ENCODE results near the gene PAX8. TPM values are rescaled to one million over a fixed set of nuclear protein-coding genes. Genes with fewer than 3 reads are reported as not detected.
"Not testable (repeated sequence)": the region's sequence is repeated elsewhere in the genome, so short reads cannot be mapped to it uniquely, and the experiment has no call there.

Gene PAX8
- polyA plus RNA-seq, 3 donors: 298 to 742 (median 618) TPM

DNA sequence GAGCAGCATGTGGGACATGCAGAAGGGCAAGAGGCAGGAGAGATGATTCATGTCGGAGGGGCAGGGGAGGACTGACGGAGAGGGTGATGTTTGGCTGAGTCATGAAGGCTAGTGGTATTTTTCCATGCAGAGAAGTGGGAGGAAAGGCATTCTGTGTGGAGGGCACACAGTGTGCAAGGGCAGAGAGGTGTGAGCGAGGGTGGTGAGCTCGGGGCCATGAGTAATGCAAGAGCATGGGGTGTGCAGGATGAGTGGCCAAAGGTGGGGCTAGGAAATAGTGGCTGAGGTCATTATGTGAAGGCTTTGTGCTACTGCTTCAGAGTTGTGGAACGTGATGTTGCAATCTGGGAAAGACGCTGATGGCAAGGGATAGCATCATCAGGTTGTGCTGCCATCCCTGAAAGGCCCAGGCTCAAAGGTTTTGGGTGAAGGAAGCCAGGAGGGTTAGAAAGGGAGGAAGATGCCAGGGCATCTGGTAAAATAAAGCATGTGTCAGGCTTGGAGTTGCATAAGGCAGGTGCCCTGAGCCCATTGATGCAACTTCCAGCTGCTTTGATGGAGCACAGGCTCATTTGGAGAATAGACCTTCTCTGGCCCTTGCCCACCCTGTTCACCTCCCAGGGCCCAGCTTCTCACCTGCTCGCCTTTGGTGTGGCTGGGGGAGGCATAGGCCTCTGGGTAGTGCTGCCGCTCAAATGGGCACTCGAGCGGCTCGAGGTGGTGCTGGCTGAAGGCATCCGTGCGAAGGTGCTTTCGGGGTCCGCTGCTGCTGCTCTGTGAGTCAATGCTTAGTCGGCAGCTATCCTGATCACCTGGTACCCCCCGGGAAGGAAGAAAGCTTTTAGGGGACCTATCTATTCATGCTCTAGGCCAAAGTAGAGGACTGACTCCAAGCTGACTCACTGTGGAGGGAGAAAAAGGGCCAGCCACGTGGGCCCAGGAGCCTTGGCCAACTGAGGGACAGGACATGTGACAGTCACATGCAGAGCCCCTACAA is 37.5 kb downstream of the PAX8 start:
- no peak for DNase-seq

- DNase-seq: no peak
These were observed 38.4 kb downstream of the PAX8 start for GRCh38 chr2:113240150-113240914.

DNA sequence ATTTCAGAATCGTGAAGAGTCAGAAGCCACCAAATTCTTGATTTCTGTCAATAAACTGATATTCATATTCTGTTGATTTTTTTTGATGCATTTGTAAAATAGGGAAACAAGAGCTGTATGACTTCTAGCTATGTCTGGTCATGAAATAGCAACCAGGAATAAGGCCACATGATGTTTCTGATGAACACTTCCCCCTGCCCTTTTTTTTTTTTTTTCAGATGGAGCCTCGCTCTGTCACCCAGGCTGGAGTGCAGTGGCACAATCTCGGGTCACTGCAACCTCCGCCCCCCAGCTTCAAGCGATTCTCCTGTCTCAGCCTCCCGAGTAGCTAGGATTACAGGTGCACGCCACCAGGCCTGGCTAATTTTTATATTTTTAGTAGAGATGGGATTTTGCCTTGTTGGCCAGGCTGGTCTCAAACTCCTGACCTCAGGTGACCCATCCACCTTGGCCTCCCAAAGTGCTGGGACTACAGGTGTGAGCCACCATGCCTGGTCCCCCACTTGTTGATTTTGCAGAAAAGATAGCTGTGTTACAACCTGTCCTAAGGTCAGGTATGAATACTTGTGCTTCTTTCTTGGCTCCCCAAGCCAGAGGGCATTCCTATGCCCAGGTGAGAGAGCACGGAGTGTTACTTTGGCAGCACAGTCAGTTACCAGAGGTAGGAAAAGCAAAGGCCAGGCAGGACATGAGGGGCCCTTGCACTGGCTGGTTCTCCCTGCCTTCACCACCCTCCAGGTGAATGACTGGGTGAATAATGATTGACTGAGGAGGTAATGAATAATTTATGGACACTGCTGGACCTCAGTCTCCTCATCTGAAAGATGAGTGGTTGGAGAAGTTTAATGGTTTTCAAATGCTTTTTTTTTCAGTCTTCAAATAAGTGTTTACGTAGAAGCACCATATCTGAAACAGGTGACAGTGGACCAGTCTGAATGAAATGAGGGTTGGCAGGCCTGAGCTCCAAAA is 39.6 kb downstream of the PAX8 start:
- DNase-seq: no peak

DNA sequence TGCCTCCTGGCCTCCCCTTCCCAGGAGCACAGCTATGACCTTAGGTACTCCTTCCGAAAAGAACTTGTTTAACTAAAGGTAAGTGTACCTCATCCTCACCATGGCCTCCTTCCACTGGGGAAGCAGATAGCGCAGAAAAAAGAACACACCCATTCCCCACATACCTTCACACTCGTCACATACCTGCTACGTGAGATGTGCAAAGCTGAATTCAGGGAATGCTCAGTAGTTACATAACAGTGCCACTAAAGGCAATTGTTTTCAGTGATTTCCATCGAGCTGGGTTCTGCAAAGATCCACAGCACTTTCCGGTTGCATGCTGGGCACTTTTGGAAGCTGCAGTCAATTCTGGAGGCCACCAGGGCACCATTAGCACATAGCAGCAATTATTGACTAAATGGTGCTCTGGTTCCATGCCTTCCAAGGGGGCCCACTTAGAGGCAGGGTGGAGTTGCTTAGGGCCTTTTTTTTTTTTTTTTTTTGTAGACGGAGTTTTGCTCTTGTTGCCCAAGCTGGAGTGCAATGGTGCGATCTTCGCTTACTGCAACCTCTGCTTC is 41.0 kb downstream of the PAX8 start:
- DNase-seq: no peak

DNA sequence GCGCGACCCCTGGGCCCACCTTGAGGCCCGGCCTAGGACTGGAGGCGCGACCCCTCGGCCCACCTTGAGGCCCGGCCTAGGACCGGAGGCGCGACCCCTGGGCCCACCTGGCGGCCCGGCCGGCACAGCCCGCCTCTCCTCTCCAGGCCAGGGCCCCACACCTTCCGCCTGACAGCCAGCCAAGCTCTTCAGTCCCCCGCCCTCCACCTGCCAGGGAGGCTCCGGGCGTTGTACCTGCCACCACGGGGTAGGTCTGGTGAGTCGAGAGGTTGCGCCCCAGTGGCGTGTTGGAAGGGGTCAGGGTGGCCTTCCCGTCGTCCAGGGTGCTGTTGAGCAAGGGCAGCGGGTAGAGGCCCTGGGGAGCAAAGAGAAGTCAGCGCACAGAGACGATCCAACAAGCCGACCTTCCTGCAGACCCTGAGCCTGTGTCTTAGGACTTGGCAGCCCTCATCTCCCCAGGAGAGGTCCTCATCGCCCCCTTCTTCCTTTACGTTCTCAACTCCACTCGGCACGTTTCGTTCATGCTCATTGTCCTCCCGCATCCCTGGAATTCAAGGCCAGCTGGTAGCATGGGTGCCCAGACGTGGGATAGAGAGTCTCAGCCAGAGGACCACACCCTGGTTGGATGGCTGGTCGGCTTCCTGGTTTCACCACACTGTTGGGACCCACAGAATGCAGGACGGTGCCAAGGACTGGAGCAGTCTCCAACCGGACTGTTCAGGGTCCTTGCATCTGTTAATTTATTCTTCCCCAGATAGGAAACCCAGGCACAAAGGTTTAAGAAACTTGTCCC is 42.2 kb downstream of the PAX8 start:
- DNase-seq: no peak

- not testable (repeated sequence) for DNase-seq
These were observed 43.1 kb downstream of the PAX8 start for GRCh38 chr2:113235347-113236226.

DNA sequence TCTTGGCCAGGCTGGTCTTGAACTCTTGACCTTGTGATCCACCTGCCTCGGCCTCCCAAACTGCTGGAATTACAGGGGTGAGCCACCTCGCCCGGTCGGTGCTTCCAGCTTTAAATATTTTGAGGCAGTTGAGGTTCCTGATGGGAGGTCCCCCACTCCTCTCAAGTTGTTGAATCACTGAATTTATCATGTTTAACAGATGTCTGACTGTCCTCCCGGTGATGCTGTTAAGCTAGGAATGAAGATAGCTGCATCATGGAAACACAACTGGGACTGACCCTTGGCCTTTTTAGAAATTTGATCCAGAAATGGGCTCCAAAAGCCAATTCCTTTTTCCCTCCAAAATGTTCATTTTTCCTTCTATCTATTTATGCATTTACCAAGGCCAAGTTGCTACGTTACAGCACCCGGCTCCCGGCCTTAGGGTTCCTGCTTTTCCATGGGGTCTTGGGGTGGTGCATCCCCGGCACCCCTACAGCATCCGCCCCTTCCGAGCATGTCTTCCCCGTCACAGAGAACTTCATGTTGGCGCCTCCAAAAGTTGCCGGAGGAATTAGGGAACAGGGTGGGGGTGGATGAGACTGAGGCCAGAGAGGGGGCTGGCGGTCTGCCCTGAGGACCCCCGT is 43.9 kb downstream of the PAX8 start:
- DNase-seq: no peak

- no peak for DNase-seq
These were observed 44.8 kb downstream of the PAX8 start for GRCh38 chr2:113233593-113234550.

DNA sequence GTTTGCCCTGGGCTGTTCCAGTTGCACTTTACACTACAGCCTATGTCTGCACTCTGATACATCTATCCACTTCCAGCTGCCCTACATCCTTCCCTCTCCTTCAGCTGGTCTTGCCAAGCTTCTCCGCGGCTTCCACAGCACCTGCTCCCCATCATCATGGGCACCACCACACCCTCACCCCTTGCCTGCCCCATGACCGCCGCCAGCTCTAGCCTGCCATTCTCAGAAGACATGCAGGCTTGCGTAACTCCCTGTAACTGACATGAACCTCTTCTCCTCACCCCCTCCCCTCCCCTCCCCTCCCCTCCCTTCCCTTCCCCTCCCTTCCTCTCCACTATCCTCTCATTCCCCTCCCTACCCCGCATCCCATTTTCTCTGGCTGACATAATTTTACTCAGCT is 46.0 kb downstream of the PAX8 start:
- no peak for DNase-seq

DNA sequence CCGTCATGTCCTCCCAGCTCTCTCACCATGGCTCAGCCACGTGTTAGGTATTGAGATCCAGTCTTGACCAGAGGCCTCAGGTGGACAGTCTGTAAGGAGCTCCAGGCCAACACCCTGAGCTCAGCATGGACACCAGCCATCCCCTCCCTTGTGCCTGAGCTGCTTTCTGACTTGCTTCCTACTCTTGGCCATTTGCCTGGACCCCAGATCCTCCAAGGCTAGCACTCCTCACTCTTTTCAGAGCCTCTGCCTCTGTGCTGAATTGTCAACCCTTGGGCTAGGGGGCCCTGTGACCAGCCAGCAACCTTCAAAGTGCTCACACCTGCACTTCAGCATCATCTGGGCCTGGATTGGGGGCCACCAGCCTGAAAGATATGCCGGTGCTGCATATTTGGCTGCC is 46.6 kb downstream of the PAX8 start:
- DNase-seq: no peak

GRCh38 chr2:113231064-113231463 is 47.7 kb downstream of the PAX8 start:
- no peak for DNase-seq

DNA sequence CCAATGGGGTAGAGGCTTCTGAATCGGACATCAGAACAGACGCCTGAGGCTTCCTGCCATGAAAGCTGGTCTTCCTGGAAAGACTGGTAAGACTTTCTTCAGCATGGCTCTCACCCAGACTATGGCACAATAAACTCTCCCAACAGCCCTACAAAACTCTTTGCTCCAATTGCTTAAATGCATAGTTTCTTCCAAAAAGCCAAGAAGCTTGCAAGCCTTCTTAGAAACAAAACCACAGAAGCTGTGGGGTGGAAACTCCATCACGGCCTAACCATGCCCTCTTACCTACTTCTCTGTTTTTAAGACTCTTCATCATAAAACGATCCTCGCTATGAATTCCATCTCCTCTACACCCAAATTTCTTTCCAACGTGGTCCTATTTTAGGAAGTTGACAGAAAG is 48.2 kb downstream of the PAX8 start:
- DNase-seq: no peak

- no peak for DNase-seq
These were observed 48.9 kb downstream of the PAX8 start for GRCh38 chr2:113229795-113230194.

DNA sequence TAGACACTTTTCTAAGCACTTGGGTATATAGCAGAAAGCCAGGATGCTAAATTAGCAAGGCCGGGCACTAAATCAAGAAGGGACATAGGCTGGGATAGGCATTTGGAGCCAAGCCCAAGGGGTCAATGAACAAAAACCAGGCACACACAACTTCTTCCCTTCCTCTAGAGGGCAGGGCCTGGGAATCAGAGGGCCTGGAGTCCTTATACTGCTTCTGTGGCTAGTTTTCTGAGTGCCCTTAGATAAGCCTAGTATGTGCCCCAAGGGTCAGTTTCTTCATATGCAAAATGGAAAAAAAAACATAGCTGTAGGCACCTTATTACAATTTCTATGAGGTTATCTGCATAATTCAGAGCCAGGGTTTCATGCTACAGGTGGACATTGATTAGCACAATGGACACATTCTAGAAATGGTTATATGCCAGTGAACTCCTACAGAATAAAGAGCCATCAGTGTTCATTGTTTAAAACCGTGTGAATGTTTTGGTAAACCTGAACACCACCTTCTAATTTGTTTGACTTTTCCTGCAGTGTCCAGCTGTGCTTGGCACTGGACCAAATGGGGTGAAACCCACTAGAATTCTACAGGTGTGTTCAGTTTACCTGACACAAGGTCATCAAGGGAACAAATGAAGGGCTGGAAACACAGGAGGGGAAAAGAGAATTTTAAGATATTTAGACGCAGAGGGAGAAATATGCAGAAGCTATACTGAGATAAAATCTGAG is 49.6 kb downstream of the PAX8 start:
- no peak for DNase-seq

DNA sequence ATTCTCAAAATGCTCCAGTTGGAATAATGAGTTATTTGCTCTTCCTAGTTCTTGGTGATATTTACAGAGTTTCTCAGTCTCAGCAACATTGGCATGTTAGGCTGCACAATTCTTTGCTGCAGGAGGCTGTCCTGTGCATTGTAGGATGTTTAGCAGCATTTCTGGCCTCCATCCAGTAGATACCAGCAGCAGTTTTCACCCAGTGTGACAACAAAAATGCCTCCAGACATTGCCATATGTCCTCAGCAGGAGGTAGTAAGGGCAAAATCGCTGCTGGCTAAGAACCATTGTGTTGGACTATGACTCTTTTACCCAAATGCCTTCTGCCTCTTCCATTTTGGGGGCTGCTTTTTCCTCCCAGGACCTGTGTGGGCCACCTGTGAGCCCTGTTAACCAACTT is 50.4 kb downstream of the PAX8 start:
- no peak for DNase-seq

DNA sequence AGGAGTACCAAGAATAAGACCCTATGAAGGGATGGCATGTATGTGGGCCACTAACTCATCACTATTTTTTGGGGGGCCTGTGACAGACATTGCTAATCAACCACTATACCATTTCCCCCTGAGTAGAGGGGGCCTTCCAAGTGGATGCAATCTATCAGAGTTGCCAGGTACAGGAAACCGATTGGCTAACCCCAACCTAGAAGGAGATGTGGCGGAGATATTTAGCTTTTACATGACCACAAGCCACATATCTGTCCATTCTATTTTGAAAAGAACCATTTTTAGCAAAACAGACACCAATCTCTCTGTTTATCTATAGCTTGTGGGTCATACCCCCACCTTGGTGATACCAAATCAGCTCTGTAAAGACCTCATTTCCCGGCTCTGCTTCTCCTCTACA is 51.0 kb downstream of the PAX8 start:
- no peak for DNase-seq

DNA sequence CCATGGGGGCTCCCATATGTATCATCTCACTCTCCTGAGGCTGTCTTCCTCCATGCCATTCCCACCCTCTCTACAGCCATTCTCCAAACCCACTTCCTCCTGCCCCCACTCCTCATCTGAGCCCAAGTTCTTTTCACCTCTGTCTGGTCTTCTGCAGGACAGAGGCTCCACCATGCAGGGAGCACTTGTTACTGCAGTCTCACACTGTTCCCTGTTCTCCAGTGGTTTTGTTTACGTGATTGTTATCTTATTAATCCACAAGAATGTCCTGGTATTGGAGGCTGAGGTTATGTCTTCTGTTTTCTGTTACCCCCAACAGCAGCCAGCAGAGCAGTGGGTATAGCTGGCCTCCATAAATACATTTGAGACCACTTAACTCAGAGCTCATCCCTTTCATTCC is 51.4 kb downstream of the PAX8 start:
- DNase-seq: no peak
